IMR-90 (cell line): ENCODE measurements around the gene PLA2G2C. TPM values are rescaled to one million over a fixed set of nuclear protein-coding genes. Genes with fewer than 3 reads are reported as not detected.

Experiments used
- ATAC-seq: fragments of 200-7000 bp; cut with Tn5 transposase; 2 replicates; pipeline ENCODE4 v1.9.1; 2020; ENCODE audit warnings: low read depth, mild to moderate bottlenecking, moderate library complexity
- BruUV-seq: library from RNA; stranded (reverse); fragments of 400-500 nt; replicated peaks from 2 replicates; lab custom pipeline; 2021; lab: Mats Ljungman, UMichigan
- CTCF ChIA-PET: fragments of 300-600 bp; formaldehyde crosslinking; extraction: SDS; loops from one replicate; lab custom pipeline; 2021; ENCODE audit warnings: antibody characterized with exemption; lab: Yijun Ruan, JAX
- POLR2A ChIA-PET: fragments of 300-600 bp; sonication (Branson Sonifier 250); formaldehyde crosslinking; loops from one replicate; lab custom pipeline; 2022; ENCODE audit warnings: antibody characterized with exemption; ENCODE audit not compliant: unreplicated experiment; lab: Charles Lee
- DNase-seq: peaks from one replicate; pipeline ENCODE4 v3.0.0; 2013
- H2AFZ ChIP-seq: replicated peaks from 2 replicates; pipeline ENCODE3; 2013; ENCODE audit warnings: low read length, mild to moderate bottlenecking; ENCODE audit not compliant: poor library complexity
- H2AK5ac ChIP-seq: 2 replicates; pipeline ENCODE4 v1.6.1; 2013; ENCODE audit warnings: low read depth, low read length, inconsistent platforms
- H2AK9ac ChIP-seq: replicated peaks from 2 replicates; pipeline ENCODE3; 2013; ENCODE audit warnings: mild to moderate bottlenecking, low read depth, low read length, moderate library complexity; ENCODE audit not compliant: poor library complexity
- H2BK120ac ChIP-seq: 2 replicates; pipeline ENCODE4 v1.6.1; 2013; ENCODE audit warnings: low read depth, low read length, inconsistent platforms
- H2BK15ac ChIP-seq: 3 replicates; pipeline ENCODE4 v1.6.1; 2013; ENCODE audit warnings: low read depth, low read length, inconsistent platforms
- H2BK20ac ChIP-seq: 2 replicates; pipeline ENCODE4 v1.6.1; 2013; ENCODE audit warnings: low read depth, mild to moderate bottlenecking, inconsistent platforms, low read length, moderate library complexity
- H2BK5ac ChIP-seq: 2 replicates; pipeline ENCODE4 v1.6.1; 2013; ENCODE audit warnings: mild to moderate bottlenecking, low read depth, low read length, inconsistent platforms; ENCODE audit not compliant: poor library complexity, severe bottlenecking
- H3K14ac ChIP-seq: replicated peaks from 2 replicates; pipeline ENCODE4 v1.6.1; 2013; ENCODE audit warnings: low read depth, low read length, inconsistent platforms
- H3K18ac ChIP-seq: 2 replicates; pipeline ENCODE4 v1.6.1; 2013; ENCODE audit warnings: low read depth, low read length, control low read depth
- H3K23ac ChIP-seq: 2 replicates; pipeline ENCODE4 v1.6.1; 2013; ENCODE audit warnings: low read depth, low read length, inconsistent platforms
- H3K27ac ChIP-seq: 2 replicates; pipeline ENCODE4 v1.5.1; 2013; ENCODE audit warnings: mild to moderate bottlenecking, control low read depth, low read length; ENCODE audit not compliant: insufficient read depth
- H3K27me3 ChIP-seq: 2 replicates; pipeline ENCODE4 v1.6.1; 2013; ENCODE audit warnings: low read length; ENCODE audit not compliant: control insufficient read depth, insufficient read depth
- H3K36me3 ChIP-seq: 2 replicates; pipeline ENCODE4 v1.6.1; 2013; ENCODE audit warnings: low read length, mixed read lengths; ENCODE audit not compliant: control insufficient read depth, insufficient read depth
- H3K4ac ChIP-seq: 2 replicates; pipeline ENCODE4 v1.6.1; 2013; ENCODE audit warnings: low read depth, low read length, inconsistent platforms
- H3K4me1 ChIP-seq: 2 replicates; pipeline ENCODE4 v1.6.1; 2013; ENCODE audit warnings: low read length, mixed read lengths; ENCODE audit not compliant: control insufficient read depth, insufficient read depth
- H3K4me2 ChIP-seq: 2 replicates; pipeline ENCODE4 v1.6.1; 2013; ENCODE audit warnings: low read depth, mild to moderate bottlenecking, control low read depth, low read length, moderate library complexity
- H3K4me3 ChIP-seq: 2 replicates; pipeline ENCODE4 v1.5.1; 2013; ENCODE audit warnings: low read depth, mild to moderate bottlenecking, control low read depth, low read length, moderate library complexity; ENCODE audit not compliant: insufficient read depth
- H3K56ac ChIP-seq: 2 replicates; pipeline ENCODE4 v1.6.1; 2013; ENCODE audit warnings: low read length, inconsistent platforms; ENCODE audit not compliant: insufficient read depth; ENCODE audit errors: extremely low read depth
- H3K79me1 ChIP-seq, 2 experiments: 2 replicates each; pipeline ENCODE4 v1.6.1; 2013; ENCODE audit warnings: low read length in 2 of 2, inconsistent platforms in 1 of 2, low read depth in 1 of 2
- H3K9ac ChIP-seq: 2 replicates; pipeline ENCODE4 v1.6.1; 2013; ENCODE audit warnings: low read depth, low read length, control low read depth
- H3K9me1 ChIP-seq: 2 replicates; pipeline ENCODE4 v1.6.1; 2013; ENCODE audit warnings: low read length, inconsistent platforms; ENCODE audit not compliant: insufficient read depth
- H3K9me3 ChIP-seq: 2 replicates; pipeline ENCODE4 v1.6.1; 2013; ENCODE audit warnings: low read length; ENCODE audit not compliant: control insufficient read depth, insufficient read depth
- H4K20me1 ChIP-seq: 2 replicates; pipeline ENCODE4 v1.6.1; 2013; ENCODE audit warnings: low read length, inconsistent platforms; ENCODE audit not compliant: insufficient read depth
- H4K5ac ChIP-seq: 2 replicates; pipeline ENCODE4 v1.6.1; 2013; ENCODE audit warnings: mild to moderate bottlenecking, low read depth, low read length, control low read depth
- H4K8ac ChIP-seq, 2 experiments: 2 replicates each; pipeline ENCODE4 v1.6.1; 2013; ENCODE audit warnings: low read depth in 2 of 2, low read length in 2 of 2, control low read depth in 1 of 2, inconsistent platforms in 1 of 2
- H4K91ac ChIP-seq: 2 replicates; pipeline ENCODE4 v1.6.1; 2013; ENCODE audit warnings: low read depth, low read length, inconsistent platforms; ENCODE audit not compliant: insufficient read depth
- BHLHE40 ChIP-seq: fragments of 150-350 bp; IDR thresholded peaks from 2 replicates; pipeline ENCODE4 v1.6.1; 2016; ENCODE audit warnings: mild to moderate bottlenecking, low read depth, low read length
- CHD1 ChIP-seq: IDR thresholded peaks from 2 replicates; pipeline ENCODE4 v1.6.1; 2012; ENCODE audit warnings: low read depth, low read length, improper control_type of control experiment
- CTCF ChIP-seq: conservative IDR thresholded peaks from 2 replicates; pipeline ENCODE4 v1.5.1; 2012; ENCODE audit warnings: mild to moderate bottlenecking, low read depth, low read length, improper control_type of control experiment
- FOS ChIP-seq: fragments of 150-350 bp; IDR thresholded peaks from 2 replicates; pipeline ENCODE4 v1.6.1; 2016; ENCODE audit warnings: low read depth, low read length
- MAFK ChIP-seq: IDR thresholded peaks from 2 replicates; pipeline ENCODE4 v1.6.1; 2012; ENCODE audit warnings: low read depth, low read length, improper control_type of control experiment
- MXI1 ChIP-seq: IDR thresholded peaks from 2 replicates; pipeline ENCODE4 v1.6.1; 2012; ENCODE audit warnings: low read depth, mild to moderate bottlenecking, low read length, moderate library complexity, borderline replicate concordance
- NFE2L2 ChIP-seq: fragments of 150-350 bp; IDR thresholded peaks from 2 replicates; pipeline ENCODE4 v1.6.1; 2016; ENCODE audit warnings: low read depth, mild to moderate bottlenecking, low read length
- POLR2A ChIP-seq: IDR thresholded peaks from 2 replicates; pipeline ENCODE4 v1.6.1; 2012; ENCODE audit warnings: mild to moderate bottlenecking, low read depth, low read length
- RAD21 ChIP-seq: IDR thresholded peaks from 2 replicates; pipeline ENCODE4 v1.6.1; 2012; ENCODE audit warnings: low read length, improper control_type of control experiment
- RCOR1 ChIP-seq: IDR thresholded peaks from 2 replicates; pipeline ENCODE4 v1.6.1; 2012; ENCODE audit warnings: mild to moderate bottlenecking, low read length, improper control_type of control experiment; ENCODE audit not compliant: insufficient replicate concordance
- RFX5 ChIP-seq: IDR thresholded peaks from 2 replicates; pipeline ENCODE4 v1.8.0; 2012; ENCODE audit warnings: low read depth, mild to moderate bottlenecking, low read length, moderate library complexity
- SMC3 ChIP-seq: fragments of 150-350 bp; IDR thresholded peaks from 2 replicates; pipeline ENCODE4 v1.6.1; 2016; ENCODE audit warnings: low read depth, mild to moderate bottlenecking, antibody characterized with exemption, low read length, moderate library complexity
- USF2 ChIP-seq: fragments of 150-350 bp; IDR thresholded peaks from 2 replicates; pipeline ENCODE4 v1.6.1; 2017; ENCODE audit warnings: mild to moderate bottlenecking, antibody characterized with exemption, low read length, low read depth
- WGBS, 2 experiments: methylation state at CpG; one replicate each; pipeline versions ENCODE4 v1.1.5 to v1.1.7; 2013; ENCODE audit warnings: missing lambda C conversion rate in 2 of 2; ENCODE audit not compliant: insufficient read length in 1 of 2; ENCODE audit errors: extremely low coverage in 2 of 2; 5-methylcytosine and 5-hydroxymethylcytosine counted together
- dilution Hi-C: fragments of 300-500 bp; cut with HindIII; formaldehyde crosslinking; loops from one replicate; pipeline ENCODE4 v1.14.3; 2018; ENCODE audit warnings: low sequenced_read_pairs; ENCODE audit not compliant: unreplicated experiment
- in situ Hi-C: fragments of 300-500 bp; cut with MboI; formaldehyde crosslinking; loops from 3 replicates; pipeline ENCODE4 v1.14.3; 2019; ENCODE audit warnings: low sequenced_read_pairs, inconsistent platforms, mixed read lengths
- intact Hi-C: fragments of 100-400 bp; cut with micrococcal nuclease; formaldehyde crosslinking; loops from 2 replicates; pipeline ENCODE4 v1.10.0; 2022
- polyA plus RNA-seq, 3 experiments: library from polyadenylated mRNA; depleted of rRNA; stranded (reverse); fragments of >200 nt; gene quantifications; 2 replicates each; pipeline ENCODE4 v1.2.3, GENCODE V29; 2012; ENCODE audit warnings: low replicate concordance in 1 of 3
- total RNA-seq: library from RNA; depleted of rRNA; stranded (reverse); fragments of >200 nt; gene quantifications from 2 replicates; pipeline ENCODE4 v1.2.3, GENCODE V29; 2012
- TF ChIP-seq, protein P1 (sequence below): fragments of 150-350 bp; IDR thresholded peaks from 2 replicates; pipeline ENCODE4 v1.6.1; 2016; ENCODE audit warnings: low read depth, mild to moderate bottlenecking, low read length, moderate library complexity, borderline replicate concordance

PLA2G2C gene
- total and polyA plus RNA-seq, 2 of the 4 experiments (the other 2 are of a cell fraction) = not detected

DNA sequence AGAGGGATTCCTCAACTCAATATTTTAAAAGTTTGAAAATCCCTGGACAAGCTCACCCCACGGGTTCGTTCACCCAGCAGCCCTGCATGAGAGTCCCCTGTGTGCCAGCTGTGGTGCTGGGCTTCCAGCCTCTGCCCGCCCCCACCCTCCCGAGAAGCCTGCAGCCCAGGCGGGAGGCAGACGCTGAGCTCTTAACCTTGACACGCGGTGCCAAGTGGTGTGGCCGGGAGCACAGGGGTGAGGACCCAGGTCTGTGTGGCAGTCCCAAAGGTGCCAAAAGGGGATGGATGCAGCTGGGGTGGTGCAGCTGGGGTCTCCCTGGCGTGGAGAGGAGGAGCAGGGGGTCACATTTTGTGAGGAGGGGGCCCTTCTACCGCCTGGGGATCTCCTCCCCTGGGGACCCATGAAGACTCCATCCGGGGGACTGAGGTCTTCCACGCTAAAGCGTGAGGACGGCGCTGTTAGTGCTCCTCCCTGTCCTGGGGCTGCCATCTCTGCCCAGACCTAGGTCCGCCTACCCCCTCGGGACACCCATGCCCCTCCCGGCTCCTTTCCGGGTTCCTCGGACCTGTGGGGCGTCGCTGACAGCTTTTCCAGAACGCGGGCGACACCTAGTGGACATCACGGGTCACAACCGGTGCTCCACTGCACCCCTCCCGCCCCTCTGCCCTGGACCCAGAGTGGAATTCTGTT lies 34.3 kb downstream of the PLA2G2C start:
- H3K56ac ChIP-seq = no peak overlapping the region
- H3K4me1 ChIP-seq = peaks cover 3% of the 10 kb centered on the region; the same call in 1 of the 2 replicates
- H4K5ac ChIP-seq = no peak overlapping the region
- ChIA-PET POLR2A (interaction anchor here (0.6 to 1.1 kb wide), 2 partner anchors 43 to 1520 kb away, joined by 3 to 11 read pairs; no protein-coding TSS in a partner anchor), CTCF (interaction anchor here (0.6 to 2.3 kb wide), 6 partner anchors 50 to 492 kb away, joined by 3 to 14 read pairs (median 4); no protein-coding TSS in a partner anchor)
- in situ Hi-C loops = loop anchor here (5.0 kb wide), 1 partner anchor 235 kb away; no protein-coding TSS in a partner anchor
- no peak overlapping the region for H4K91ac ChIP-seq
- H4K20me1 ChIP-seq = no peaks in the 10 kb centered on the region; the same call in 1 of the 2 replicates
- 0 out of 2 replicates have a peak overlapping the region, but pooled peaks have one; percentile 8 for H3K4me3 ChIP-seq
- no peak overlapping the region for H3K9ac ChIP-seq
- no peaks in the 10 kb centered on the region for H3K9me3 ChIP-seq
- dilution Hi-C loops = no loop called here
- peak overlapping the region; percentile 95 for H2AK9ac ChIP-seq
- no peak overlapping the region for H3K14ac ChIP-seq
- H3K18ac ChIP-seq = no peak overlapping the region
- no peak overlapping the region for H3K23ac ChIP-seq
- H3K4me2 ChIP-seq = peak overlapping the region; percentile 59
- no peak overlapping the region for H3K27ac ChIP-seq
- 0% methylated on average over 5 of the region's 29 CpGs; no CpG with 5 or more reads in 1 of the 2 experiments for WGBS, 2 experiments
- H2BK120ac ChIP-seq = no peak overlapping the region
- H3K9me1 ChIP-seq = no peaks in the 10 kb centered on the region
- no peaks in the 10 kb centered on the region for H3K79me1 ChIP-seq
- no TSS peak for BruUV-seq
- peaks cover 5% of the 10 kb centered on the region for H3K27me3 ChIP-seq
- H2AFZ ChIP-seq = peak overlapping the region; percentile 98
- H3K36me3 ChIP-seq = no peaks in the 10 kb centered on the region
- H2BK20ac ChIP-seq = no peak overlapping the region
- intact Hi-C loops = loop anchor here (1.0 to 5.0 kb wide), 6 partner anchors 51 to 490 kb away; partner anchors contain the start of gene HTR6
- ATAC-seq = peak; percentile 99
- no peak overlapping the region for H2AK5ac ChIP-seq
- peak; percentile 41 for DNase-seq
- no peak overlapping the region for H3K4ac ChIP-seq
- no peak overlapping the region; a peak in 1 of 4 replicates for H4K8ac ChIP-seq
- no peak overlapping the region for H2BK15ac ChIP-seq
- H2BK5ac ChIP-seq = no peak overlapping the region
- TF ChIP-seq RAD21 = peak; percentile 92
- no peak; the same call in 1 of the 2 replicates for TF ChIP-seq POLR2A
- TF ChIP-seq NFE2L2 = no peak
- TF ChIP-seq FOS = no peak
- no peak for TF ChIP-seq MXI1
- TF ChIP-seq, protein P1, sequence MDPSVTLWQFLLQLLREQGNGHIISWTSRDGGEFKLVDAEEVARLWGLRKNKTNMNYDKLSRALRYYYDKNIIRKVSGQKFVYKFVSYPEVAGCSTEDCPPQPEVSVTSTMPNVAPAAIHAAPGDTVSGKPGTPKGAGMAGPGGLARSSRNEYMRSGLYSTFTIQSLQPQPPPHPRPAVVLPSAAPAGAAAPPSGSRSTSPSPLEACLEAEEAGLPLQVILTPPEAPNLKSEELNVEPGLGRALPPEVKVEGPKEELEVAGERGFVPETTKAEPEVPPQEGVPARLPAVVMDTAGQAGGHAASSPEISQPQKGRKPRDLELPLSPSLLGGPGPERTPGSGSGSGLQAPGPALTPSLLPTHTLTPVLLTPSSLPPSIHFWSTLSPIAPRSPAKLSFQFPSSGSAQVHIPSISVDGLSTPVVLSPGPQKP = no peak
- no peak for TF ChIP-seq CHD1
- TF ChIP-seq SMC3 = peak; percentile 85
- TF ChIP-seq RFX5 = no peak
- TF ChIP-seq RCOR1 = no peak
- no peak for TF ChIP-seq BHLHE40
- TF ChIP-seq USF2 = no peak
- TF ChIP-seq MAFK = no peak
- peak; percentile 90 for TF ChIP-seq CTCF
